Fibroblast of villous mesenchyme (primary cell): ENCODE data around the gene CORO1C. TPM values are rescaled to one million over a fixed set of nuclear protein-coding genes. Genes with fewer than 3 reads are reported as not detected.

Experiments
- DNase-seq: peaks from one replicate; pipeline ENCODE4 v3.0.0-alpha.2; 2010; ENCODE audit warnings: low read depth
- H3K4me3 ChIP-seq: 2 replicates; pipeline ENCODE4 v1.5.1; 2011; ENCODE audit warnings: low read depth, mild to moderate bottlenecking, low read length
- CTCF ChIP-seq: IDR thresholded peaks from 2 replicates; pipeline ENCODE4 v1.5.1; 2012; ENCODE audit warnings: low read depth, mild to moderate bottlenecking, low read length; ENCODE audit not compliant: insufficient read depth
- total RNA-seq: library from RNA; depleted of rRNA; stranded (reverse); fragments of >200 nt; gene quantifications from 2 replicates; pipeline ENCODE4 v1.2.3, GENCODE V29; 2012

The CORO1C gene
- total RNA-seq, 1 donor = 433 TPM

GRCh38 chr12:108696996-108697290 is 34.4 kb downstream of the CORO1C start:
- H3K4me3 ChIP-seq = no peak overlapping the region
- TF ChIP-seq CTCF = no peak
- DNase-seq = no peak

- TF ChIP-seq CTCF = no peak
- H3K4me3 ChIP-seq = peak overlapping the region; percentile 33
- peak; percentile 98 for DNase-seq
These were observed 35.0 kb downstream of the CORO1C start for GRCh38 chr12:108696111-108696995.

- TF ChIP-seq CTCF = no peak
- peak; percentile 52 for DNase-seq
- H3K4me3 ChIP-seq = no peak overlapping the region
These were observed 36.5 kb downstream of the CORO1C start for GRCh38 chr12:108694812-108695278.

GRCh38 chr12:108693751-108694150 is 37.6 kb downstream of the CORO1C start:
- TF ChIP-seq CTCF = no peak
- no peak overlapping the region for H3K4me3 ChIP-seq
- no peak for DNase-seq

- no peak for TF ChIP-seq CTCF
- H3K4me3 ChIP-seq = no peak overlapping the region
- no peak for DNase-seq
These were observed 38.1 kb downstream of the CORO1C start for GRCh38 chr12:108693186-108693730.

- no peak for TF ChIP-seq CTCF
- no peak overlapping the region for H3K4me3 ChIP-seq
- DNase-seq = peak; percentile 65
These were observed 39.1 kb downstream of the CORO1C start for GRCh38 chr12:108691998-108692808.
